Kidney (tissue), 14 donors: ENCODE data around the gene ITPKB. TPM values are rescaled to one million over a fixed set of nuclear protein-coding genes. Genes with fewer than 3 reads are reported as not detected.

Experiments used
- DNase-seq, 5 donors: peaks; one replicate each; pipeline ENCODE4 v3.0.0-alpha.2; 2013 to 2020
- FAIRE-seq: peaks from 2 replicates; lab custom pipeline; 2012; peaks lifted over from hg19 to GRCh38; lab: Jason Lieb, UNC
- H3K27ac ChIP-seq, 2 donors: one replicate each; pipeline ENCODE4 v1.7.0; 2013; ENCODE audit warnings: low read depth in 2 of 2, low read length in 2 of 2, inconsistent platforms in 1 of 2
- H3K27me3 ChIP-seq: one replicate; pipeline ENCODE4 v1.7.1; 2013; ENCODE audit warnings: low read length, inconsistent platforms; ENCODE audit not compliant: control insufficient read depth, insufficient read depth
- H3K36me3 ChIP-seq, 3 donors: one replicate each; pipeline versions ENCODE4 v1.7.0 to v1.7.1; 2013; ENCODE audit warnings: low read length in 3 of 3, control low read depth in 1 of 3, inconsistent platforms in 1 of 3; ENCODE audit not compliant: insufficient read depth in 3 of 3, control insufficient read depth in 2 of 3
- H3K4me1 ChIP-seq, 3 donors: one replicate each; pipeline versions ENCODE4 v1.7.0 to v1.7.1; 2013; ENCODE audit warnings: low read length in 3 of 3, inconsistent platforms in 1 of 3, low read depth in 1 of 3; ENCODE audit not compliant: control insufficient read depth in 2 of 3, insufficient read depth in 2 of 3
- H3K4me3 ChIP-seq, 3 donors: one replicate each; pipeline versions ENCODE4 v1.7.0 to v1.8.1; 2013; ENCODE audit warnings: low read length in 3 of 3, control low read depth in 1 of 3, inconsistent platforms in 1 of 3
- H3K9ac ChIP-seq, 3 donors: one replicate each; pipeline versions ENCODE4 v1.7.0 to v1.7.1; 2013; ENCODE audit warnings: low read length in 3 of 3, control low read depth in 1 of 3, inconsistent platforms in 1 of 3
- H3K9me3 ChIP-seq, 3 donors: one replicate each; pipeline versions ENCODE4 v1.7.0 to v1.7.1; 2013; ENCODE audit warnings: low read length in 3 of 3, control low read depth in 1 of 3, inconsistent platforms in 1 of 3; ENCODE audit not compliant: control insufficient read depth in 2 of 3, insufficient read depth in 1 of 3
- CTCF ChIP-seq: IDR thresholded peaks from 3 replicates; pipeline ENCODE4 v1.5.1; 2012; ENCODE audit warnings: mild to moderate bottlenecking, moderate library complexity, borderline replicate concordance; ENCODE audit not compliant: insufficient read depth; ENCODE audit errors: extremely low read depth
- intact Hi-C: fragments of 100-400 bp; cut with DNase I; formaldehyde crosslinking; loops from one replicate; pipeline ENCODE4 v1.11.1; 2022
- polyA plus RNA-seq: library from polyadenylated mRNA; stranded (reverse); fragments of 350-450 nt; fragmentation: Illumina TruSeq; extraction: RNeasy Lipid Tissue Mini Kit (QIAGEN cat#74804); gene quantifications from one replicate; pipeline ENCODE4 v1.2.3, GENCODE V29; 2014; ENCODE audit warnings: low read depth, low replicate concordance; ENCODE audit not compliant: insufficient read depth
- total RNA-seq: library from RNA; stranded (reverse); fragmentation: NEBNext Ultra II Directional; extraction: Animal tissue kit (Norgen Biotek cat#: 25700); gene quantifications from one replicate; pipeline ENCODE4 v1.2.1, GENCODE V29; 2021
- donor health status: control.
- donor health status: control.
- donor health status: control.
- donor health status: control.
- donor health status: control.
- donor health status: DM: yes; HTN: yes; CAD: no.
- donor health status: Normal renal cell carcinoma (clear cell type).

ITPKB gene
- total and polyA plus RNA-seq, 2 donors from 2014 or later = 20.2 to 39.3 TPM

GRCh38 chr1:226663327-226663704, 75.8 kb downstream of the ITPKB start:
- H3K27ac ChIP-seq = peak overlapping the region; percentile 58 to 87
- intact Hi-C loops = no loop called here
- H3K4me1 ChIP-seq = peaks cover 7 to 53% (median 41%) of the 10 kb centered on the region in 3 donors
- no peaks in the 10 kb centered on the region for H3K27me3 ChIP-seq
- DNase-seq (no peak), FAIRE-seq (no peak)
- no peak for TF ChIP-seq CTCF
- no peaks in the 10 kb centered on the region for H3K9me3 ChIP-seq
- peak overlapping the region in 1 of 3 donors; percentile 0 for H3K9ac ChIP-seq
- H3K36me3 ChIP-seq = no peaks in the 10 kb centered on the region
- H3K4me3 ChIP-seq = no peak overlapping the region

GRCh38 chr1:226662642-226663326, 76.3 kb downstream of the ITPKB start:
- Histone ChIP-seq H3K27me3 (no peaks in the 10 kb centered on the region), H3K36me3 (no peaks in the 10 kb centered on the region), H3K4me3 (no peak overlapping the region), H3K9ac (peak overlapping the region in 1 of 3 donors; percentile 0), H3K4me1 (peaks cover 7 to 53% (median 41%) of the 10 kb centered on the region in 3 donors), H3K27ac (peak overlapping the region; percentile 58 to 87), H3K9me3 (no peaks in the 10 kb centered on the region)
- FAIRE-seq (no peak), DNase-seq (peak in 3 of 5 donors; percentile 29 to 88 (median 50))
- intact Hi-C loops = no loop called here
- no peak for TF ChIP-seq CTCF

GRCh38 chr1:226661965-226662364, 77.1 kb downstream of the ITPKB start:
- Histone ChIP-seq H3K9me3 (no peaks in the 10 kb centered on the region), H3K27ac (peak overlapping the region; percentile 71 to 87), H3K9ac (no peak overlapping the region), H3K4me3 (no peak overlapping the region), H3K36me3 (no peaks in the 10 kb centered on the region), H3K4me1 (peaks cover 7 to 51% (median 42%) of the 10 kb centered on the region in 3 donors), H3K27me3 (no peaks in the 10 kb centered on the region)
- no peak for FAIRE-seq
- intact Hi-C loops = no loop called here
- TF ChIP-seq CTCF = no peak
- peak in 4 of 5 donors; percentile 24 to 75 (median 72) for DNase-seq

- peaks cover 7 to 54% (median 44%) of the 10 kb centered on the region in 3 donors for H3K4me1 ChIP-seq
- no peaks in the 10 kb centered on the region for H3K36me3 ChIP-seq
- no peak overlapping the region for H3K4me3 ChIP-seq
- FAIRE-seq = no peak
- no peaks in the 10 kb centered on the region for H3K27me3 ChIP-seq
- peak overlapping the region in 1 of 3 donors; percentile 42 for H3K9ac ChIP-seq
- DNase-seq = no peak
- no peaks in the 10 kb centered on the region for H3K9me3 ChIP-seq
- TF ChIP-seq CTCF = no peak
- peak overlapping the region; percentile 50 to 71 for H3K27ac ChIP-seq
- intact Hi-C loops = no loop called here
Observed at GRCh38 chr1:226661271-226661670, 77.8 kb downstream of the ITPKB start.
